ENCODE results near the gene SPTA1. TPM values are rescaled to one million over a fixed set of nuclear protein-coding genes. Genes with fewer than 3 reads are reported as not detected.

Gene SPTA1
- total RNA-seq, 1 experiment from 2014 or later = 0.66 TPM

GRCh38 chr1:158711098-158711497 is 24.6 kb upstream of the SPTA1 start:
- no peak for DNase-seq
- Mint-ChIP-seq H3K36me3 (ENCODE audit: insufficient read depth, unreplicated experiment) (no peaks in the 10 kb centered on the region), H3K9me3 (ENCODE audit: low read depth, unreplicated experiment) (peaks cover 2% of the 10 kb centered on the region), H3K4me1 (ENCODE audit: low read depth, unreplicated experiment) (no peaks in the 10 kb centered on the region), H3K27ac (ENCODE audit: unreplicated experiment) (no peak overlapping the region), H3K27me3 (ENCODE audit: unreplicated experiment) (no peaks in the 10 kb centered on the region), H3K4me3 (ENCODE audit: low read depth, unreplicated experiment) (no peak overlapping the region)
- intact Hi-C loops (cut with micrococcal nuclease; ENCODE audit: unreplicated experiment) = loop anchor here (10.0 kb wide), 1 partner anchor 364 kb away; the partner anchor contains the start of gene AIM2
- CTCF ChIA-PET = no interaction called here
- BruUV-seq (replicated peaks) = no TSS peak
- no peak for TF ChIP-seq CTCF (IDR thresholded peaks at IDR 0.05; ENCODE audit: unreplicated experiment)

GRCh38 chr1:158706096-158706495 is 19.6 kb upstream of the SPTA1 start:
- no peak overlapping the region for H3K4me3 Mint-ChIP-seq (ENCODE audit: low read depth, unreplicated experiment)
- no peak for DNase-seq
- H3K27me3 Mint-ChIP-seq (ENCODE audit: unreplicated experiment) = no peaks in the 10 kb centered on the region
- no peaks in the 10 kb centered on the region for H3K36me3 Mint-ChIP-seq (ENCODE audit: insufficient read depth, unreplicated experiment)
- H3K4me1 Mint-ChIP-seq (ENCODE audit: low read depth, unreplicated experiment) = no peaks in the 10 kb centered on the region
- BruUV-seq (replicated peaks) = no TSS peak
- no peak for TF ChIP-seq CTCF (IDR thresholded peaks at IDR 0.05; ENCODE audit: unreplicated experiment)
- CTCF ChIA-PET = no interaction called here
- intact Hi-C loops (cut with micrococcal nuclease; ENCODE audit: unreplicated experiment) = no loop called here
- no peak overlapping the region for H3K27ac Mint-ChIP-seq (ENCODE audit: unreplicated experiment)
- no peaks in the 10 kb centered on the region for H3K9me3 Mint-ChIP-seq (ENCODE audit: low read depth, unreplicated experiment)

GRCh38 chr1:158700552-158700951 is 14.0 kb upstream of the SPTA1 start, which contains the start of gene OR6K2:
TSS of gene OR6K2 (minus strand) at chr1:158700652. CDS start at chr1:158700652, 0 bp downstream.
- H3K27me3 Mint-ChIP-seq (ENCODE audit: unreplicated experiment) = peaks cover 23% of the 10 kb centered on the region
- intact Hi-C loops (cut with micrococcal nuclease; ENCODE audit: unreplicated experiment) = no loop called here
- no peaks in the 10 kb centered on the region for H3K4me1 Mint-ChIP-seq (ENCODE audit: low read depth, unreplicated experiment)
- peaks cover 2% of the 10 kb centered on the region for H3K9me3 Mint-ChIP-seq (ENCODE audit: low read depth, unreplicated experiment)
- BruUV-seq (replicated peaks) = no TSS peak
- CTCF ChIA-PET = no interaction called here
- no peaks in the 10 kb centered on the region for H3K36me3 Mint-ChIP-seq (ENCODE audit: insufficient read depth, unreplicated experiment)
- TF ChIP-seq CTCF (IDR thresholded peaks at IDR 0.05; ENCODE audit: unreplicated experiment) = no peak
- no peak for DNase-seq
- H3K27ac Mint-ChIP-seq (ENCODE audit: unreplicated experiment) = no peak within 1 kb of the TSS
- no peak within 1 kb of the TSS for H3K4me3 Mint-ChIP-seq (ENCODE audit: low read depth, unreplicated experiment)

- no peak overlapping the region for H3K4me3 Mint-ChIP-seq (ENCODE audit: low read depth, unreplicated experiment)
- no peak overlapping the region for H3K27ac Mint-ChIP-seq (ENCODE audit: unreplicated experiment)
- intact Hi-C loops (cut with micrococcal nuclease; ENCODE audit: unreplicated experiment) = no loop called here
- no TSS peak for BruUV-seq (replicated peaks)
- no peak for DNase-seq
- CTCF ChIA-PET = no interaction called here
- H3K27me3 Mint-ChIP-seq (ENCODE audit: unreplicated experiment) = peaks cover 26% of the 10 kb centered on the region
- H3K9me3 Mint-ChIP-seq (ENCODE audit: low read depth, unreplicated experiment) = peaks cover 1% of the 10 kb centered on the region
- no peaks in the 10 kb centered on the region for H3K4me1 Mint-ChIP-seq (ENCODE audit: low read depth, unreplicated experiment)
- no peaks in the 10 kb centered on the region for H3K36me3 Mint-ChIP-seq (ENCODE audit: insufficient read depth, unreplicated experiment)
- TF ChIP-seq CTCF (IDR thresholded peaks at IDR 0.05; ENCODE audit: unreplicated experiment) = no peak
Measured at GRCh38 chr1:158694596-158694995, 8.1 kb upstream of the SPTA1 start.
